NCI-H526 treated with DMSO at 0.1 percent for 48 hours (cell line): ENCODE data around the gene MCM9.
"Not testable (repeated sequence)": the region's sequence is repeated elsewhere in the genome, so short reads cannot be mapped to it uniquely, and the experiment has no call there.

ENCODE experiments used
- DNase-seq: peaks from one replicate; lab custom pipeline; 2025; lab: John Stamatoyannopoulos, UW

The MCM9 gene

DNA sequence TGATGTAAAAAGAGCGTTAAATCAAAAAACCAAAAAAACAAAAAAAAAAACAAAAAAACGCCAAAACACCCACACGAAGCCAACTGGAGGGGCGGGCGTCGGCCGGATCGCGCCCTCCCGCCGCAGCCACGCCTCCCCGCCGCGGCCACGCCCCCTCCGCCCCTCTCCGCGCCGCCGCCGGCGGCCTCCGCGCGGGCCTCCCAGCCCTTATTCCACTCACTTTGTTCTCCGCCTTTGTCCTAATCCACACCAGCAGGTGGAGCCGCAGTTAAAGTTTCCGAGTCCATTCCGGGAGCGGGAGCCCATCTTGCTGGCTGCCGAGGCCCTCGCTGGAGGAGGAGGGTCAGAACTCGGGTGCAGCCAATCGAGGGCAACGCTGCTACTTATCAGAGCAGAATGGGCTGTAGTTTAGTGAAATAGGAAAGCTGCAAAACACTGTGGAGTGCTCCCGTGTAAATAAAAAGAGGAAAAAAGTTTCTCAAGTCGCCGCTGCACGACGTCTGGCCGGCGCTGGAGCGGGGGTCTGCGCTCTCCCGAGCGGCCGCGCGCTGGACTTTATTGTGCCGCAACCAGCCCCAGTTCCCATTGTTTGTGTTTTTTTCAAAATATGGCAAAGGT, 41.0 kb downstream of the MCM9 start, which contains the start of gene ASF1A:
ASF1A (plus strand) TSS at position 346 of the 618 bp plus-strand sequence; CDS start at position 608, 262 bp downstream.
- peak; percentile 95 for DNase-seq

DNA sequence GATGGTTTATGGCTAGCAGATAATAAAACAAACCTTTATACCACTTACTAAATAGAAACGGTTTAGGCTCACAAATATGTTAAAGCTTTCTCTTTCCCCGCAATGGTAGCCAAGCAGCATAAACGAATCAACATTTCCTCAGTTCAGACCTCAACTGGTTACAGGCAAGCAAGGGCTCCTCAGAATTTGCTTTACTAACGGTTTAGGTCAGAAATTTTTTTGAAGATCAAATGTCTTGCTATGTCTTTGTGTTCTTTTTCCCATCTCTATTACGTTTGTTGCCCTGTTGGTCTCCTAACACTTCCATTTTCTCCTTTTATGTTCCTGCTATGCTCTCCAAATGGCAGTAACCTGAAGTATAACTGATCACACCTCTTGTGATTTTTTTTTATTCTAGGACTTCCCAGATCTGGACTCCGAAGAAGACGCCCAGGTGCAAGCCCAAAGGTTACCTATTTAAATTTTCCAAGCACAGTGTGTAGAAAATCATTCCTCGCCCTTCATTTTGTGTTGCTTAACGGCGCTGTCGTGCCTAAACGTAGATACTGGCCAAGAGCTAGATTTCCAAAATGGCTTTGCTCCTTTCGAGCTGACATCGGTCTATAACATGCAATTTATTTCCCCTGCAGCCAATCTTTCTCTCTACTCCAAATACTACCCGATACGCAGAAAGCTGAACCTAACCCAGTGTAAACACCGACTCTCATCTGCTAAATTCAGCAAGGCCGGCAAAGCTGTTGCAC, 41.7 kb downstream of the MCM9 start:
- DNase-seq: peak; percentile 72

DNA sequence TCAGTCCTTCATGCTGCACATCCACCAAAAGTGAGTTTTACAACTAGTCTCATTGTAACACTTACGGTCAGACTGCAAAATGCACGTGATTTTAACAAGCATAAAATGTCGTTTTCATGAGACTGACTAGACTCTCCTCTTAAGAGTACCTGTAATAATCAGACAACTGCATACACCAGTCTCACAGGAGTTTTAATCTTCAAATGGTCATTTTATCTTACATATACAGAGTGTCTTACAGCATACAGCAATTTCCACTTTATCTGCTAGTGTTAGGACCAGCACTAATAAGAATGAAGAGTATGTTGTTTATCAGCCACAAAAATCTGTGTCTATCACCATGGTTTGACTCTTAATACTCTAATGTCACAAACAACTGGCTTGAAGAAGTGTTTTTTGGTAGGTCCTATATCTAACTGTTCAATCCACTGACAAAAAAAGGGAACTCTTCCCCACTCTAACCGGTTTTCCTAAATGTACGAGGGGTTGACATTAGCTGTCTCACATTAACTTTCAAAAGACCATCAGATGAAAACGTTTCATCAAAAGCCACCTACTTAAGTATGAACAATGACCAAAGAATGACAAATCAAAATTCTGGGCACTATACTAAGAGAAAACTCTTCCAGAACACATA, 42.5 kb downstream of the MCM9 start:
- no peak for DNase-seq

DNA sequence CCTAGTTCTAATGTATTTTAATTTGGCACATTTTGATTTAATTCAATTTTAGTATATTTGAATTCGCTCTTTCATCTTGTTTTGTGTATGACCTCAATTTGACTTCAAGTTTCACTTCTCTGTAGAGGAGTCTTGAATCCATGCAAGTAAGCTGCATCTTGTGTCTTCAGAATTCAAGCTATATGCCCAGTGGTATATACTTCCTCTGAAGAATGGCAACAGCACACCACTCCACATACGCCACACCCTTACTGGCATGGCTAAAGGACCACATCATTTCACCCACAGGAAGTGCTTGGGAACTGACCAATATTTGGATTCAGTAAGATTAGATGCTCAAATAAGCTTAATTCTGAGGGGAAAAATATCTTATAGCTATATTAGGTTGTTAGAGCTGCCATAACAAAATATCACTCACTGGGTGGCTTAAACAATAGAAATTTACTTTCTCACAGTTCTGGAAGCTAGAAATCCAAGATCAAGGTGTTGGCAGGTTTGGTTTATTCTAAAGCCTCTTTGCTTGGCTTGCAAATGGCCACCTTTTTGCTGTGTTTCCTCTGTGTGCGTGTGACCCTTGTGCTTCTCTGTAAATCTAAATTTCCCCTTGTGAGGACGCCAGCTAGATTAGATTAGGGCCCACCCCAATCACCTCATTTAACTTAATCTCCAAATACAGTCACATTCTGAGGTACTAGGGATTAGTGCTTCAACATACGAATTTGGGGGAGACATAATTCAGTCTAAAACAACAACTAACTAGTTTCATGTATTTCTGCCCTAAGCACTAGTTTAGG, 43.8 kb downstream of the MCM9 start:
- DNase-seq: no peak

DNA sequence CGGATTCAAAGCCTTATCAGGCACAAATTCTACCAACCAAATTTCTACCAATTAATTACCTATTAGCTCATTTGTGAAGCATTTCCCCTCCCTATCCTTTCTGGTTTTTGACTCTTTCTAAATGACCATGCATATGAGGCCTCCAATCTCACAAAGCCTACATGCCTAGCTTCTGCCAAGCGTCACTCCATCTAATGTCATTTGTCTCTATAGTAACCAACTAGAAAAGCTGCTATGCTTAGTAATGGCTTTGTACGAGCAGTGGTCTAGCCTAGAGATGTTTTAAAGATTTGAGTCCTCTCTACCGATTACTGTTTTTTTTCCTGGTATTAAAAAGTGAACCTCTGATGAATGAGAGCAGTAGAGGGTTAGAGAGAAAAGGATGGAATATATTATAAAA, 45.8 kb downstream of the MCM9 start:
- DNase-seq: no peak

DNA sequence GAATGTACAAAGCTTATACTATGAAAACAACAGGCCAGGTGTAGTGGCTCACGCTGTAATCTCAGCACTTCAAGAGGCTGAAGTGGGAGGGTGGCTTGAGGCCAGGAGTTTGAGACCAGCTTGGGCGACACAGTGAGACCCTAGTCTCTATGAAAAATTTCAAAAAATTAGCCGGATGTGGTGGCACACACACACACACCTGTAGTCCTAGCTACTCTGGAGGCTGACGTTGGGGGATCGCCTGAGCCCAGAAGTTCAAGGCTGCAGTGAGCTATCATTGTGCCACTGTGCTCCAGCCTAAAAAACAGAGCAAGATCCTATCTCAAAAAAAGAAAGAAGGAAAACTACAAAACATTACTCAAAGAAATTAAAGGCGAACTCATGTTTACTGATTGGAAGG, 48.3 kb downstream of the MCM9 start:
- no peak for DNase-seq

DNA sequence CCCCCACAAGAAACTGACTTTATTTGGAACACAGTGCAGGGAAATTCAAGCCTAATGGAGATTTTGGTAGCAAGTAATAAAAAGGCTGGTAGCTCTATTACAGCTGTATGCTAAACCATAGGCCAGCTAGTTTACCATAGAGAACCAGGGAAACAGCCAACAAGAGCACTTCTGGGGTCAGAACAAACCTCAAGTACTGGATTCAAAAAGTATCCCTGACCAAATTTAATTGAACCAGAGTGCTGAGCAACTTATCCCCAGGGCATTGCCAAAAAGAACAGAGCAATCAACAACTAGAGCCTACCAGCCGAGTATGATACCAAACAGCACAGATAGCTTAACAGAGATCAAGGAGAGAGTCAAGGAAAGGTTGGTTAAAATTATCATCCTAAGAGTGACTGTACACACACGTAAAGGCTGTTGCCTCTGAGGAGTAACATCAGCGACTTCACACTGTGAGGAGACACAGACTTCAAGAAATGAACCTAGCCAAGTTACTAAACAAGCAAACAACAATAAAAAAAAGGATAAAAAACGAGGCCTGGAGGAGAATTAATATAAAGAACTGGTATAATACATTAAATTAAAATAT, 52.5 kb downstream of the MCM9 start:
- DNase-seq: no peak

DNA sequence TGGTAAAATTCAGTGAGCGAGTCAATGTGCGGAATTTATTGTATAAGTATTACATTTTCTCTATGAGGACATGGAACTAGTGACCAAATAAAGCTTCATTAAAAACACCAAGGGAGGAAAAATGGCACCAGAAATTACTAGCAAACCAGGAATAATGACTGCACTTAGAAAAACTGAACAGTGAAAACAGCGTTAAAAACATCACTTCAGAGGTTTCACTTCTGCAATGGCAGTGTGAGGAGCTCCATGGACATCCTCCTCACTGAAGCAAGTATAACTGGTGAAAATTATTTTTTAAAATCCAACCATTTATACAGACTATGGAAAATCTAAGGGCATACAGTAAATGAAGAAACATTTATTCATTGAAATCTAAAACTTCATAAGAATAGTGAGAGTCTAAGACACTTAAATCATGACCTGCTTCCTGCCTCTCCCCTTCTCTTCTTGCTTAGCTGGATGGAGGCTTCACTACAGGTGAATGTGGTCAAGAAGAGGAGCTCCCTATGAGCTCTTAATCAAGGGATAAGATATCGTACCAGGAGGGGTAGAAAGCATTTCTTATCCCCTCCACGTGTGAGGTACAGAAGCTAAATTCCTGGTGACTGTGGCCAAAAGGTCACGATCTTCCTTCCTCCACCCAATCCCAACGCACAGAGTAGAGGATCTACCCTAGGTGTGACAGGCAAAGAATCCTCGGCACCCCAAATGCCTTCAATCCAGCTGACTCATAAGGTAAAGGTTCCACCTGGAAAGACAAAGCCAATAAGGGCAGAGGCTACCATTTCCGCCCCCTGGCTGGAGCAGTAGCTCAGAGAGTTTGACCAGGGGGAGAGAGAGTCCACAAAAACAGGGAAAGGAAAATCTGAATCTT, 53.3 kb downstream of the MCM9 start:
- no peak for DNase-seq

DNA sequence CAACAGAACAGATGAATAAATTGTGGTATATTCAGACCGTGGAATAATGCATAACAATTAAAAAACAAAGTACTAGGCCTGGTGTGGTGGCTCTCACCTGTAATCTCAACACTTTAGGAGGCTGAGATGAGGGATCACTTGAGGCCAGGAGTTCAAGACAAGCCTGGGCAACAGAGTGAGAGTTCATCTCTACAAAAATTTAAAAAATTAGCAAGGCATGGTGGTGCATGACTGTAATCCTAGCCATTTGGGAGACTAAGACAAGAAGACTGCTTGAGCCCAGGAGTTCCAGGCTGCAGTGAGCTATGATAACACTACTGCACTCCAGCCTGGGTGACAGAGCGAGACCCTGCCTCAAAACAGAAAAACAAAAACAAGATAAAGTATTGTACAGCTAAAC, 57.2 kb downstream of the MCM9 start:
- DNase-seq: no peak

DNA sequence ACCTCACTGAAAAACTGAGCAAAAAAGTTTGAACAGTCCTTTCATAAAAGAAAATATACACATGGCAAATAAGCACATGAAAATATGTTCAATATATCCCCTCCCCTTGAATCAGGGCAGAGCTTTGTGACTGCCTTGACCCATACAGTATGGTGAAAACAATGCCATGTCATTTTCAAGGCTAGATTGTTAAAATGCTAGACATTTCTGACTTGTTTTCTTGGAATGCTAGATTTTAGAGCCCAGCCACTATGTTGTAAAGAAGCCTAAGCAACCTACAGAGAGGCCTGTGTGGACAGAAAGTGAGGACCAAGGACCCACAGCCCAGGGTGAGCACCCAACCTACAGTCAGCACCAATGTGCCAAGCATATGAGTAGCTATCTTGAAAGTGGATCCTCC, 58.1 kb downstream of the MCM9 start:
- no peak for DNase-seq

DNA sequence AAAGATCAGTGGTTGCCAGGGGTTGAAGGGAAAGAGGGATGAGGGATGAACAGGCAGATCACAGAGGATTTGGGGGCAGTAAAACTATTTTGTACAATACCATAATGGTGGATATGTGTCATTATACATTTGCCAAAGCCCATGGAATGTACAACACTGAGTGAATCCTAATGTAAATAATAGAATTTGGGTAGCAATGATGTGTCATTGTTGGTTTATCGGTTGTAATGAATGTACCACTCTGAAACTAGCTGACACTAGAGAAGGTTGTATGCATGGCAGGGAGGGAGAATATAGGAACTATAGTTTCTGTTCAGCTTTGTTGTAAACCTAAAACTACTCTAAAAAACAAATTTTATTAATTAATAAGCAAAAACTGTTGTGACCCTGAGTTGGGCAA, 58.8 kb downstream of the MCM9 start:
- no peak for DNase-seq

DNA sequence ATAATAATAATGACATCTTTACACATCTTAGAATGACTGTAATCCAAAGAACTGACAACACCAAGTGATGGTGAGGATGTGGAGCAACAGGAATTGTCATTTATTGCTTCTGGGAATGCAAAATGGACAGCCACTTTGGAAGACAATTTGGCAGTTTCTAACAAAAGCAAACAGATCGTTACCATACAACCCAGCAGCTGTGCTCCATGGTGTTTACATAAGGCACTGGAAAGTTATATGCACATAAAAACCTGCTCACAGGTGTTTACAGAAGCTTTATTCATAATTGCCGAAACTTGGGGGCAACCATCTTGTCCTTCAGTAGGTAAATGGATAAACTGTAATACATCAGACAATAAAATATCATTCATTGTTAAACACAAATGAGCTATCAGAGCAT, 59.3 kb downstream of the MCM9 start:
- DNase-seq: peak; percentile 6

DNA sequence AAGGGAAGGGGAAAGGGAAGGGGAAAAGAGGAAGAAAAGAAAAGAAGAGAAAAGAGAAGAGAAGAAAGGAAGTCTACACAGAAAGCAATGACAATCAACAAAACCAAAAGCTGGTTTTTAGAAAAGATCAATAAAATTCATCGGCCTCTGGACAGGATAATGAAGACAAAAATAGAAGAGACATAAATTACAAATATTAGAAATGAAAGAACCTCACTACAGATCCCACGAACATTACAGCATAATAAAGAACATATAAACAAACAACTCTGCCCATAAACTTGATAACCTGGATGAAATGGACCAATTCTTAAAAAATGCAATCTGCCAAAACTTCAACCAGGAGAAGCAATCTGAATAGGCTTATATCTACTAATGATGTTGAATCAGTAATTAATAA, 61.7 kb downstream of the MCM9 start:
- DNase-seq: no peak

DNA sequence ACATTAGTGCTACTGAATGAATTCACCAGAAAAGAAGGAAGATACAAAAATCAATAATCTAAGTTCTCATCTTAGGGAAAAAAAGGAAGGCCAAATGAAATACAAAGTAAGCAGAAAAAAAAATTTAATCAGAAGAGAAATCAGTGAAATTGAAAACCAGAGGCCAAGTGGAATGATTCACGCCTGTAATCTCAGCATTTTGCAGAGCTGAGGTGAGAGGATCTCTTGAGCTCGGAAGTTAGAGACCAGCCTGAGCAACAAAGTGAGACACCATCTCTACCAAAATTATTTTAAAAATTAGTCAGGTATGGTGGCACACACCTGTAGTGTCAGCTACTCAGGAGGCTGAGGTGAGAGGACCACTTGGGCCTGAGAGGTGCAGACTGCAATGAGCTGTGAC, 62.2 kb downstream of the MCM9 start:
- DNase-seq: no peak

DNA sequence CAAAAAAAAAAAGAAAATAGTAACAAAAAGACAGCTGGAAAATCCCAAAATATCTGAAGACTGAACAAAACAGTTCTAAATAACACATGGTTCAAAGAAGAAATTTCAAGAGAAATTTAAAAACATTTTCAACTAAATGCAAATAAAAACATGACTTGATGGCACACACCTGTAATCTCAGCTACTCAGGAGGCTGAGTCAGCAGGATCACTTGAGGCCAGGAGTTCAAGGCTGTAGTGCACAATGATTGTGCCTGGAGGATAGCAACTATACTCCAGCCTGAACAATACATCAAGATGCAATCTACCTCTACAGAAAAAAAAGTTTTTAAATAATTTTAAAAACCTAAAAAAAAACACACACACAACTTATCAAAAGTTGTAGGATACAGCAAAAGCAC, 62.6 kb downstream of the MCM9 start:
- DNase-seq: no peak

DNA sequence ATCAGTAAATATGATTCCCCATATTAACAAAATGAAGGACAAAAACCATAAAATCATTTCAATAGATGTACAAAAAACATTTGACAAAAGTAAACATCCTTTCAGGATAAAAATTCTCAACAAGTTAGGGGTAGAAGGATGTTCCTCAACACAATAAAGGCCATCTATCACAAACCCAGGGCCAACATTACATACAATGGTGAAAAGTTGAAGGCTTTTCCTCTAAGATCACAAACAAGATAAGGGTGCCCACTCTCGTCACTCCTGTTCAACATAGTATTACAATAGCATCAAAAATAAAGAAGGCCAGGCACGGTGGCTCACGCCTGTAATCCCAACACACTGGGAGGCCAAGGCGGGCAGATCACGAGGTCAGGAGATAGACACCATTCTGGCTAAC, 63.6 kb downstream of the MCM9 start:
- DNase-seq: no peak

DNA sequence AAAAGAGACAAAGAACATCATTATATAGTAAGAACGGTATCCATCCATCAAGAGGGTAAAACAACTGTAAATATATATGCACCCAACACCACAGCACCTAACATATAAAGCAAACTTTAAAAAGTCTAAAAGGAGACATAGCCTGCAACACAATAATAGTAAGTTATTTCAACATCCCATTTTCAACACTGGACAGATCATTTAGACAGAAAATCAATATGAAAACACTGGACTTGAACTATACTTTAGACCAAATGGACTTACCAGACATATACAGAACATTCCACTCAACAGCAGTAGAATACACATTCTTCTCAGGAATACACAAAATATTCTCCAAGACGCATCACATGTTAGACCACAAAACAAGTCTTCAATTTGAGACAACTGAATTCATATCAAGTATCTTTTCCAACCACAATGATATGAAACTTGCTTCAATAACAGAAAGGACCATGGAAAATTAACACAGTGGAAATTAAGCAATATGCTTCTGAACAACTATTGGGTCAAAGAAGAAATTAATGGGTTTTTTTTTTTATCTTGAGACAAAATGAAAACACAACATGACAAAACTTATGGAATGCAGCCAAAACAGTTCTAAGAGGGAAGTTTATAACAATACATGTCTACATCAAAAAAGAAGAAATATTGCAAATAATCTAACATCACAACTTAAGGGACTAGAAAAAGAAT, 64.9 kb downstream of the MCM9 start:
- no peak for DNase-seq

DNA sequence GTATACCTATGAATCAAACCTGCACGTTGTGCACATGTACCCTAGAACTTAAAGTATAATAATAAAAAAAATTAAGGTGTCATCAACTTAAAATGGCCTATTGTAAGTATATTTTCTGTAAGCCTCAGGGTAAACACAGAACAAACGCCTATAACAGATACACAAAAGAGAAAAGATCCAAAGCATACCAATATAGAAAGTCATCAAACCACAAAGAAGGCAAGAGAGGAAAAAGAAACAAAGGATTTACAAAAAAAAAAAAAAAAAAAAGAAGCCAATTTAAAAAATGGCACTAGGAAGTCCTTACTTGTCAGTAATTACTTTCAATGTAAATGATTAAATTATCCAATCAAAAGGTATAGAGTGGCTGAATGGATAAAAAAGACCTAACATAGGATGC, 65.6 kb downstream of the MCM9 start:
- no peak for DNase-seq

DNA sequence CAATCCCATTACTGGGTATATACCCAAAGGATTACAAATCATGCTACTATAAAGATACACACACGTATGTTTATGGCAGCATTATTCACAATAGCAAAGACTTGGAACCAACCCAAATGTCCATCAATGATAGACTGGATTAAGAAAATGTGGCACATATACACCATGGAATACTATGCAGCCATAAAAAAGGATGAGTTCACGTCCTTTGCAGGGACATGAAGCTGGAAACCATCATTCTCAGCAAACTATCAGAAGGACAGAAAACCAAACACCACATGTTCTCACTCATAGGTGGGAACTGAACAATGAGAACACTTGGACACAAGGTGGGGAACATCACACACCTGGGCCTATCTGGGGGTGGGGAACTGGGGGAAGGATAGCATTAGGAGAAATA, 66.1 kb downstream of the MCM9 start:
- DNase-seq: not testable (repeated sequence)

DNA sequence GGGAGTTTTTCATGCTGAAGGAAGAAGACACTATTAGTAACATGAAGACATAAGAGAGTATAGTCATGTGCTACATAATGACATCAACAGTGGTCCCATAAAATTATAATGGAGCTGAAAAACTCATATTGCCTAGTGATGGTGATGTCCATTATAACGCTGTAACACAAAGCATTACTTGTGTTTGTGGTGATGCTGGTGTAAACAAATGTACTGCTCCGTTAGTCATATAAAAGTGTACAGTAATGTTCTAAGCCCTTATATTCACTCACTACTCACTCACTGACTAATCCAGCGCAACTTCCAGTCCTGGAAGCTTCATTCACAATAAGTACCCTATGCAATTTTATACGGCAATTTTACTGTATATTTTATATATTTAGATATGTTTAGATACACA, 67.8 kb downstream of the MCM9 start:
- DNase-seq: no peak

DNA sequence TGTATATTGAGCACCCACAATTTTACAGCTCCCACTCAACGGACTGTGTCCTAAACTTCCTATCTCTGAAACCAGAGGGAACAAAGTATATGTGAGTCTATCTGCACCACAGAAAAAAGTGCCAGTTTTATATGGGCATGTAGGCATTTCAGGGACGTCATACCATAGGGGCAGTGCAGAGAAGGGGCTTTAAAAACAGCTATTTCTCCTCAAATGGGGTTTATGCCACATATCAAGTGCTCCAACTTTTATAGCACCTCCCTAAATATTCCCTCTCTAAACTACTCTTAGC, 69.9 kb downstream of the MCM9 start:
- DNase-seq: no peak
